Osteoblast (primary cell): ENCODE measurements around the gene NEU1. TPM values are rescaled to one million over a fixed set of nuclear protein-coding genes. Genes with fewer than 3 reads are reported as not detected.
A peak's percentile ranks its signal among the peaks of the same experiment; 100 is the strongest.
"Not testable (repeated sequence)": the region's sequence is repeated elsewhere in the genome, so short reads cannot be mapped to it uniquely, and the experiment has no call there.

Experiments used
- DNase-seq: peaks from one replicate; pipeline ENCODE4 v3.0.0; 2011; ENCODE audit warnings: low spot score, mixed read lengths; ENCODE audit not compliant: insufficient read length; ENCODE audit errors: missing footprints
- H2AFZ ChIP-seq: 2 replicates; pipeline ENCODE4 v1.6.0; 2011; ENCODE audit warnings: mild to moderate bottlenecking, low read length
- H3K27ac ChIP-seq: 2 replicates; pipeline ENCODE4 v1.5.1; 2011; ENCODE audit warnings: mild to moderate bottlenecking, low read depth, low read length, moderate library complexity
- H3K27me3 ChIP-seq: 2 replicates; pipeline ENCODE4 v1.6.0; 2012; ENCODE audit warnings: mild to moderate bottlenecking, control low read depth, inconsistent platforms, low read length, moderate library complexity; ENCODE audit not compliant: insufficient read depth
- H3K36me3 ChIP-seq: 2 replicates; pipeline ENCODE4 v1.5.1; 2011; ENCODE audit warnings: mild to moderate bottlenecking, low read length, control low read depth, moderate library complexity; ENCODE audit not compliant: insufficient read depth
- H3K4me1 ChIP-seq: 2 replicates; pipeline ENCODE4 v1.5.1; 2011; ENCODE audit warnings: mild to moderate bottlenecking, low read length, control low read depth, moderate library complexity; ENCODE audit not compliant: insufficient read depth
- H3K4me2 ChIP-seq: 2 replicates; pipeline ENCODE4 v1.6.0; 2011; ENCODE audit warnings: mild to moderate bottlenecking, low read length; ENCODE audit not compliant: insufficient read depth
- H3K4me3 ChIP-seq: fragments of 200-600 bp; sonication (generic); 3 replicates; pipeline ENCODE4 v1.5.1; 2012; ENCODE audit warnings: mild to moderate bottlenecking, low read length, inconsistent platforms; ENCODE audit not compliant: insufficient read depth
- H3K79me2 ChIP-seq: 2 replicates; pipeline ENCODE4 v1.6.0; 2012; ENCODE audit warnings: mild to moderate bottlenecking, low read length, control low read depth, inconsistent platforms; ENCODE audit not compliant: insufficient read depth
- H3K9me3 ChIP-seq: 2 replicates; pipeline ENCODE4 v1.5.1; 2011; ENCODE audit warnings: low read depth, low read length, control low read depth
- H4K20me1 ChIP-seq: 2 replicates; pipeline ENCODE4 v1.6.0; 2012; ENCODE audit warnings: mild to moderate bottlenecking, low read length, control low read depth; ENCODE audit not compliant: insufficient read depth
- CTCF ChIP-seq: IDR thresholded peaks from 2 replicates; pipeline ENCODE4 v1.5.1; 2011; ENCODE audit warnings: mild to moderate bottlenecking, low read depth, low read length, moderate library complexity; ENCODE audit errors: extremely low read depth
- total RNA-seq: library from RNA; depleted of rRNA; stranded (reverse); fragments of >200 nt; gene quantifications from 2 replicates; pipeline ENCODE4 v1.2.3, GENCODE V29; 2012

Gene NEU1
- total RNA-seq, 1 donor, result 117 TPM

GRCh38 chr6:31827286-31828079 lies 35.1 kb downstream of the NEU1 start, which contains the start of gene HSPA1B:
Gene HSPA1B, plus strand, starts transcription at chr6:31827738. Its CDS starts 213 bp downstream, at chr6:31827951.
- DNase-seq, result peak; percentile 99

GRCh38 chr6:31826793-31827285 lies 35.8 kb downstream of the NEU1 start:
- TF ChIP-seq CTCF, result no peak

More at GRCh38 chr6:31827286-31828079, 35.1 kb downstream of the NEU1 start, which contains the start of gene HSPA1B:
- no peaks in the 10 kb centered on the region for H3K36me3 ChIP-seq
- peak within 1 kb of the TSS; percentile 77 for H3K27ac ChIP-seq
- TF ChIP-seq CTCF, result no peak
- no peaks in the 10 kb centered on the region for H3K9me3 ChIP-seq
- H3K4me2 ChIP-seq, result peak within 1 kb of the TSS; percentile 86
- peaks cover 19% of the 10 kb centered on the region for H3K4me1 ChIP-seq
- peak within 1 kb of the TSS; percentile 77 for H3K4me3 ChIP-seq
- peak within 1 kb of the TSS; percentile 68 for H2AFZ ChIP-seq
- H3K27me3 ChIP-seq, result no peaks in the 10 kb centered on the region
- peaks cover 24% of the 10 kb centered on the region for H3K79me2 ChIP-seq
- H4K20me1 ChIP-seq, result peaks cover 7% of the 10 kb centered on the region

GRCh38 chr6:31825553-31825952 lies 37.1 kb downstream of the NEU1 start:
- Histone ChIP-seq H3K4me1 (peaks cover 16% of the 10 kb centered on the region), H3K4me2 (no peak overlapping the region), H3K27me3 (no peaks in the 10 kb centered on the region), H3K36me3 (no peaks in the 10 kb centered on the region), H3K27ac (no peak overlapping the region), H3K4me3 (no peak overlapping the region), H3K9me3 (no peaks in the 10 kb centered on the region), H4K20me1 (peaks cover 7% of the 10 kb centered on the region), H3K79me2 (peaks cover 12% of the 10 kb centered on the region), H2AFZ (no peak overlapping the region)
- no peak for DNase-seq
- TF ChIP-seq CTCF, result no peak

More at GRCh38 chr6:31826793-31827285, 35.8 kb downstream of the NEU1 start:
- Histone ChIP-seq H3K4me2 (peak overlapping the region; percentile 86), H3K4me3 (peak overlapping the region; percentile 77), H2AFZ (peak overlapping the region; percentile 68), H3K4me1 (peaks cover 22% of the 10 kb centered on the region), H3K36me3 (no peaks in the 10 kb centered on the region), H3K9me3 (no peaks in the 10 kb centered on the region), H3K27me3 (no peaks in the 10 kb centered on the region), H3K79me2 (peaks cover 24% of the 10 kb centered on the region), H4K20me1 (peaks cover 7% of the 10 kb centered on the region), H3K27ac (peak overlapping the region; percentile 77)
- peak; percentile 91 for DNase-seq

- not testable (repeated sequence) for H3K79me2 ChIP-seq, H3K27ac ChIP-seq, H3K36me3 ChIP-seq, H4K20me1 ChIP-seq, H3K4me2 ChIP-seq, H3K9me3 ChIP-seq, H3K4me3 ChIP-seq, H3K27me3 ChIP-seq, DNase-seq, H2AFZ ChIP-seq
- H3K4me1 ChIP-seq, result peaks cover 17% of the 10 kb centered on the region
Measured at GRCh38 chr6:31823592-31824196, 38.9 kb downstream of the NEU1 start.
